T-cell (primary cell): ENCODE results near the gene GABRB3. TPM values are rescaled to one million over a fixed set of nuclear protein-coding genes. Genes with fewer than 3 reads are reported as not detected.

Experiments
- ATAC-seq, 4 experiments: fragments of 200-7000 bp in 3 of 4; fragments of 150-1000 bp in 1 of 4; cut with Tn5 transposase; replicated peaks in 1 of 4; 1 replicate in 3 of 4; 2 replicates in 1 of 4; pipeline ENCODE4 v1.10.0; 2021; ENCODE audit warnings: moderate library complexity in 3 of 4, mild to moderate bottlenecking in 2 of 4, moderate number of reproducible peaks in 1 of 4
- CTCF ChIA-PET, 2 donors: fragments of 300-600 bp; sonication (Branson Sonifier 250); formaldehyde crosslinking; loops; one replicate each; lab custom pipeline; 2022; ENCODE audit warnings: antibody characterized with exemption in 2 of 2; lab: Charles Lee
- POLR2A ChIA-PET, 2 donors: fragments of 300-600 bp; sonication (Branson Sonifier 250); formaldehyde crosslinking; loops; one replicate each; lab custom pipeline; 2022; ENCODE audit warnings: antibody characterized with exemption in 2 of 2; lab: Charles Lee
- DNase-seq, 35 experiments: peaks; one replicate each; pipeline versions ENCODE4 v3.0.0 to v3.0.0-alpha.2; 2013 to 2023
- H3K27ac ChIP-seq: one replicate; pipeline ENCODE4 v1.5.1; 2013; ENCODE audit warnings: low read length
- H3K27me3 ChIP-seq, 2 experiments: replicated peaks in 1 of 2; 1 replicate in 1 of 2; 2 replicates in 1 of 2; pipeline versions ENCODE4 v1.6.1 to v1.7.0; 2013; ENCODE audit warnings: low read length in 1 of 2, mixed read lengths in 1 of 2; ENCODE audit not compliant: control insufficient read depth in 2 of 2, insufficient read depth in 2 of 2; ENCODE audit errors: extremely low read depth in 1 of 2
- H3K36me3 ChIP-seq, 2 donors: 1 replicate in 1 of 2; 2 replicates in 1 of 2; pipeline versions ENCODE4 v1.6.1 to v1.7.0; 2013; ENCODE audit warnings: low read length in 1 of 2; ENCODE audit not compliant: control insufficient read depth in 2 of 2, insufficient read depth in 1 of 2; ENCODE audit errors: extremely low read depth in 1 of 2
- H3K4me1 ChIP-seq, 2 experiments: 1 replicate in 1 of 2; 2 replicates in 1 of 2; pipeline versions ENCODE4 v1.6.1 to v1.7.0; 2013; ENCODE audit warnings: low read length in 2 of 2, mixed read lengths in 1 of 2; ENCODE audit not compliant: insufficient read depth in 2 of 2, control insufficient read depth in 1 of 2; ENCODE audit errors: extremely low read depth in 1 of 2
- H3K4me3 ChIP-seq, 2 donors: 1 replicate in 1 of 2; 2 replicates in 1 of 2; pipeline versions ENCODE4 v1.5.1 to v1.7.0; 2013; ENCODE audit warnings: mild to moderate bottlenecking in 2 of 2, low read length in 1 of 2, moderate library complexity in 1 of 2; ENCODE audit not compliant: control insufficient read depth in 1 of 2; ENCODE audit errors: extremely low read depth in 1 of 2
- H3K9me3 ChIP-seq: 2 replicates; pipeline ENCODE4 v1.7.0; 2013
- H3K27ac Mint-ChIP-seq, 2 donors: one replicate each; pipeline ENCODE4 v1.8.0; 2020 to 2021; ENCODE audit warnings: mild to moderate bottlenecking in 2 of 2, mixed read lengths in 2 of 2
- H3K27me3 Mint-ChIP-seq, 2 donors: one replicate each; pipeline ENCODE4 v1.8.0; 2021 to 2022; ENCODE audit warnings: mixed read lengths in 2 of 2
- H3K36me3 Mint-ChIP-seq: one replicate; pipeline ENCODE4 v1.8.0; 2021; ENCODE audit warnings: mixed read lengths
- H3K4me1 Mint-ChIP-seq, 3 donors: one replicate each; pipeline ENCODE4 v1.8.0; 2020 to 2022; ENCODE audit warnings: mixed read lengths in 3 of 3, mild to moderate bottlenecking in 1 of 3
- H3K4me3 Mint-ChIP-seq, 3 donors: one replicate each; pipeline ENCODE4 v1.8.0; 2020 to 2022; ENCODE audit warnings: mild to moderate bottlenecking in 3 of 3, mixed read lengths in 3 of 3, moderate library complexity in 3 of 3
- H3K9me3 Mint-ChIP-seq, 3 donors: one replicate each; pipeline ENCODE4 v1.8.0; 2020 to 2022; ENCODE audit warnings: mixed read lengths in 3 of 3
- WGBS: methylation state at CpG from one replicate; pipeline ENCODE4 v1.1.5; 2013; ENCODE audit warnings: missing lambda C conversion rate; ENCODE audit not compliant: insufficient coverage; 5-methylcytosine and 5-hydroxymethylcytosine counted together
- total RNA-seq, 35 experiments: library from RNA in 6 of 35; stranded (reverse) in 6 of 35; fragments of 120-200 nt in 1 of 35; gene quantifications; one replicate each; pipeline versions ENCODE4 v1.2.1 to v1.2.4 and lab custom pipeline; 2013 to 2026

The GABRB3 gene
- total RNA-seq, 5 donors from 2014 or later (not counting 1 experiment from before 2014, with no cell fraction given), result 0.23 to 0.76 (median 0.54) TPM; not detected in 2

GRCh38 chr15:26804063-26804804, 31.4 kb upstream of the GABRB3 start:
- no peaks in the 10 kb centered on the region for H3K27me3 Mint-ChIP-seq
- no peaks in the 10 kb centered on the region for H3K4me1 Mint-ChIP-seq
- H3K27ac Mint-ChIP-seq, result no peak overlapping the region
- ATAC-seq, result no peak
- Histone ChIP-seq H3K27ac (no peak overlapping the region), H3K4me1 (no peaks in the 10 kb centered on the region), H3K27me3 (peaks cover 0 to 5% of the 10 kb centered on the region in 2 experiments), H3K9me3 (no peaks in the 10 kb centered on the region), H3K36me3 (no peaks in the 10 kb centered on the region), H3K4me3 (no peak overlapping the region)
- 47% methylated on average over 7 of the region's 11 CpGs for WGBS
- no peak overlapping the region for H3K4me3 Mint-ChIP-seq
- ChIA-PET CTCF (no interaction called here), POLR2A (interaction anchor here in 1 of 2 donors (0.7 kb wide), 1 partner anchor 1216 kb away, joined by 3 read pairs; no protein-coding TSS in a partner anchor)
- no peaks in the 10 kb centered on the region for H3K36me3 Mint-ChIP-seq
- peaks cover 3 to 11% (median 9%) of the 10 kb centered on the region in 3 donors for H3K9me3 Mint-ChIP-seq
- DNase-seq, result no peak

GRCh38 chr15:26790118-26790517, 17.3 kb upstream of the GABRB3 start:
- Histone ChIP-seq H3K4me3 (no peak overlapping the region), H3K36me3 (no peaks in the 10 kb centered on the region), H3K27ac (no peak overlapping the region), H3K9me3 (no peaks in the 10 kb centered on the region), H3K4me1 (no peaks in the 10 kb centered on the region), H3K27me3 (no peaks in the 10 kb centered on the region)
- H3K4me3 Mint-ChIP-seq, result no peak overlapping the region
- ATAC-seq (no peak), DNase-seq (no peak)
- no peak overlapping the region for H3K27ac Mint-ChIP-seq
- H3K36me3 Mint-ChIP-seq, result no peaks in the 10 kb centered on the region
- CTCF ChIA-PET, result interaction anchor here in 1 of 2 donors (0.6 kb wide), 1 partner anchor 896 kb away, joined by 3 read pairs; no protein-coding TSS in a partner anchor
- H3K27me3 Mint-ChIP-seq, result no peaks in the 10 kb centered on the region
- no peaks in the 10 kb centered on the region for H3K4me1 Mint-ChIP-seq
- 81% methylated on average over 7 of the region's 8 CpGs for WGBS
- H3K9me3 Mint-ChIP-seq, result peaks cover 2 to 20% (median 11%) of the 10 kb centered on the region in 3 donors
- POLR2A ChIA-PET, result no interaction called here

GRCh38 chr15:26781816-26782215, 8.9 kb upstream of the GABRB3 start:
- no peak for ATAC-seq
- POLR2A ChIA-PET, result no interaction called here
- Histone ChIP-seq H3K4me1 (no peaks in the 10 kb centered on the region), H3K27me3 (peaks cover 0 to 2% of the 10 kb centered on the region in 2 experiments), H3K27ac (no peak overlapping the region), H3K9me3 (no peaks in the 10 kb centered on the region), H3K36me3 (no peaks in the 10 kb centered on the region), H3K4me3 (no peak overlapping the region)
- Mint-ChIP-seq H3K27me3 (peaks cover 3 to 5% of the 10 kb centered on the region in 2 donors), H3K36me3 (no peaks in the 10 kb centered on the region), H3K4me1 (no peaks in the 10 kb centered on the region), H3K27ac (no peak overlapping the region), H3K9me3 (peaks cover 2 to 15% (median 7%) of the 10 kb centered on the region in 3 donors), H3K4me3 (no peak overlapping the region)
- DNase-seq, result no peak
- CTCF ChIA-PET, result no interaction called here
- 67% methylated on average over 18 of the region's 24 CpGs for WGBS

- Mint-ChIP-seq H3K9me3 (peaks cover 0 to 5% (median 3%) of the 10 kb centered on the region in 3 donors), H3K4me3 (peak overlapping the region in 1 of 3 donors; percentile 62), H3K4me1 (peaks cover 0 to 8% (median 3%) of the 10 kb centered on the region in 3 donors), H3K27ac (no peak overlapping the region), H3K27me3 (peaks cover 42 to 44% of the 10 kb centered on the region in 2 donors), H3K36me3 (no peaks in the 10 kb centered on the region)
- WGBS, result 14% methylated on average over 6 of the region's 8 CpGs
- H3K4me1 ChIP-seq, result no peaks in the 10 kb centered on the region
- DNase-seq (no peak), ATAC-seq (no peak)
- H3K9me3 ChIP-seq, result no peaks in the 10 kb centered on the region
- H3K4me3 ChIP-seq, result no peak overlapping the region
- ChIA-PET CTCF (no interaction called here), POLR2A (no interaction called here)
- no peaks in the 10 kb centered on the region for H3K36me3 ChIP-seq
- H3K27me3 ChIP-seq, result peaks cover 17 to 18% of the 10 kb centered on the region in 2 experiments
- H3K27ac ChIP-seq, result no peak overlapping the region
These were observed 1.1 kb upstream of the GABRB3 start for GRCh38 chr15:26773917-26774316.

- Mint-ChIP-seq H3K27me3 (peaks cover 42 to 46% of the 10 kb centered on the region in 2 donors), H3K9me3 (peaks cover 0 to 5% (median 3%) of the 10 kb centered on the region in 3 donors)
- H3K36me3 ChIP-seq, result no peaks in the 10 kb centered on the region
These were observed 406 bp upstream of the GABRB3 start for GRCh38 chr15:26773067-26773877.

GRCh38 chr15:26771578-26772153, 1.2 kb downstream of the GABRB3 start:
- no peak for ATAC-seq
- H3K36me3 Mint-ChIP-seq, result no peaks in the 10 kb centered on the region
- H3K9me3 Mint-ChIP-seq, result peaks cover 0 to 4% (median 3%) of the 10 kb centered on the region in 3 donors
- no peaks in the 10 kb centered on the region for H3K4me1 ChIP-seq
- 8% methylated on average over 26 of the region's 32 CpGs for WGBS
- ChIA-PET POLR2A (no interaction called here), CTCF (no interaction called here)
- peak overlapping the region in 2 of 3 donors; percentile 31 for H3K4me3 Mint-ChIP-seq
- H3K27me3 ChIP-seq, result peaks cover 15 to 17% of the 10 kb centered on the region in 2 experiments
- H3K36me3 ChIP-seq, result no peaks in the 10 kb centered on the region
- H3K9me3 ChIP-seq, result no peaks in the 10 kb centered on the region
- no peak overlapping the region for H3K27ac Mint-ChIP-seq
- no peak overlapping the region for H3K4me3 ChIP-seq
- H3K4me1 Mint-ChIP-seq, result peaks cover 0 to 8% (median 3%) of the 10 kb centered on the region in 3 donors
- no peak for DNase-seq
- no peak overlapping the region for H3K27ac ChIP-seq
- peaks cover 37 to 43% of the 10 kb centered on the region in 2 donors for H3K27me3 Mint-ChIP-seq

More at GRCh38 chr15:26773067-26773877, 406 bp upstream of the GABRB3 start:
- ChIA-PET CTCF (no interaction called here), POLR2A (no interaction called here)
- WGBS, result 9% methylated on average over 84 of the region's 102 CpGs
- Histone ChIP-seq H3K9me3 (no peaks in the 10 kb centered on the region), H3K4me3 (no peak overlapping the region), H3K27me3 (peaks cover 17 to 18% of the 10 kb centered on the region in 2 experiments), H3K27ac (no peak overlapping the region), H3K4me1 (no peaks in the 10 kb centered on the region)
- Mint-ChIP-seq H3K4me3 (peak overlapping the region in 1 of 3 donors; percentile 62), H3K4me1 (peaks cover 0 to 8% (median 3%) of the 10 kb centered on the region in 3 donors), H3K36me3 (no peaks in the 10 kb centered on the region), H3K27ac (no peak overlapping the region)
- DNase-seq (no peak), ATAC-seq (no peak)
